KMS-11 (cell line): ENCODE results near the gene PDK3.

Source experiments
- H2AFZ ChIP-seq: fragments of 200-600 bp; sonication (generic); 2 replicates; pipeline ENCODE4 v1.6.1; 2016; ENCODE audit warnings: antibody characterized with exemption, mixed run types, low read depth
- H3K27ac ChIP-seq: fragments of 200-600 bp; sonication (generic); 2 replicates; pipeline ENCODE4 v1.6.1; 2016; ENCODE audit warnings: mild to moderate bottlenecking, mixed run types
- H3K27me3 ChIP-seq: fragments of 200-600 bp; sonication (generic); 2 replicates; pipeline ENCODE4 v1.6.1; 2017; ENCODE audit warnings: mild to moderate bottlenecking, low read depth, mixed run types, moderate library complexity; ENCODE audit not compliant: insufficient read depth
- H3K36me3 ChIP-seq: fragments of 200-600 bp; sonication (generic); 2 replicates; pipeline ENCODE4 v1.6.1; 2017; ENCODE audit warnings: mild to moderate bottlenecking, mixed run types; ENCODE audit not compliant: insufficient read depth
- H3K4me1 ChIP-seq: fragments of 200-600 bp; sonication (generic); 2 replicates; pipeline ENCODE4 v1.6.1; 2016; ENCODE audit warnings: mild to moderate bottlenecking, low read depth, mixed run types; ENCODE audit not compliant: poor library complexity, severe bottlenecking
- H3K4me2 ChIP-seq: fragments of 200-600 bp; sonication (generic); 2 replicates; pipeline ENCODE4 v1.7.0; 2016; ENCODE audit warnings: mild to moderate bottlenecking, mixed run types
- H3K4me3 ChIP-seq: fragments of 200-600 bp; sonication (generic); IDR thresholded peaks from 2 replicates; pipeline ENCODE4 v1.6.1; 2017; ENCODE audit warnings: low read depth, low read length, mixed read lengths; ENCODE audit not compliant: insufficient read depth
- H3K79me2 ChIP-seq: fragments of 200-600 bp; sonication (generic); 2 replicates; pipeline ENCODE4 v1.6.1; 2016; ENCODE audit warnings: low read depth, mixed run types; ENCODE audit not compliant: insufficient read depth
- H3K9ac ChIP-seq: fragments of 200-600 bp; sonication (generic); 2 replicates; pipeline ENCODE4 v1.6.1; 2016; ENCODE audit warnings: mild to moderate bottlenecking, mixed run types
- H4K20me1 ChIP-seq: fragments of 200-600 bp; sonication (generic); 2 replicates; pipeline ENCODE4 v1.6.1; 2016; ENCODE audit warnings: mild to moderate bottlenecking, mixed run types; ENCODE audit not compliant: insufficient read depth
- CTCF ChIP-seq: fragments of 200-600 bp; sonication (generic); conservative IDR thresholded peaks from 2 replicates; pipeline ENCODE4 v1.6.1; 2017; ENCODE audit warnings: low read depth, mild to moderate bottlenecking, antibody characterized with exemption, low read length, moderate library complexity, mixed read lengths

The PDK3 gene

GRCh38 chrX:24448762-24449250 lies 16.3 kb upstream of the PDK3 start:
- no peak for TF ChIP-seq CTCF
- H4K20me1 ChIP-seq, result no peaks in the 10 kb centered on the region
- H3K36me3 ChIP-seq, result no peaks in the 10 kb centered on the region
- H3K9ac ChIP-seq, result no peak overlapping the region
- no peak overlapping the region for H3K4me2 ChIP-seq
- H3K4me1 ChIP-seq, result no peaks in the 10 kb centered on the region
- no peaks in the 10 kb centered on the region for H3K79me2 ChIP-seq
- H3K27ac ChIP-seq, result no peak overlapping the region
- no peak overlapping the region for H3K4me3 ChIP-seq
- H3K27me3 ChIP-seq, result no peaks in the 10 kb centered on the region
- H2AFZ ChIP-seq, result no peak overlapping the region

- H3K4me2 ChIP-seq, result no peak overlapping the region
- no peak overlapping the region for H3K9ac ChIP-seq
- H4K20me1 ChIP-seq, result no peaks in the 10 kb centered on the region
- no peak overlapping the region for H3K27ac ChIP-seq
- H2AFZ ChIP-seq, result no peak overlapping the region
- peaks cover 7% of the 10 kb centered on the region for H3K4me1 ChIP-seq
- no peak for TF ChIP-seq CTCF
- H3K27me3 ChIP-seq, result no peaks in the 10 kb centered on the region
- H3K4me3 ChIP-seq, result no peak overlapping the region
- H3K79me2 ChIP-seq, result no peaks in the 10 kb centered on the region
- H3K36me3 ChIP-seq, result no peaks in the 10 kb centered on the region
Measured at GRCh38 chrX:24463077-24463476, 2.0 kb upstream of the PDK3 start.

DNA sequence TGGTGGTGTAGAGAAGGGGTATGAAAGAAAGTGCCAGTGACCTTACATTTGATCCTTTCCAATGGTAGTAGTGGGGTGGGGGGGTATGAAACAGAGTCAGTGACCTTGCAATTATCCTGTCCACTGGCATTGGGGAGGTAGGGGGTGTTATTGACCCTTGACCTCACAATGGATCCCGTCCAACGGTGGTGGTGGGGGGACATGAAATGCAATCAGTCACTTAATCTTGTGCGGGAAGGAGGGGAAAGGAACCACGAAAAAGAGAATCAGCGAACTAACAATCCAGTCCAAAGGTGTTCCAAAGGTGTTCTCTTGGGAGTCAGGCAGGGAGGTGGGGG lies 619 bp upstream of the PDK3 start:
- Histone ChIP-seq H3K36me3 (no peaks in the 10 kb centered on the region), H2AFZ (peak overlapping the region; percentile 54), H3K4me2 (peak overlapping the region; percentile 54; the same call in 1 of the 2 replicates), H3K79me2 (no peaks in the 10 kb centered on the region), H3K27me3 (no peaks in the 10 kb centered on the region), H4K20me1 (no peaks in the 10 kb centered on the region), H3K27ac (no peak overlapping the region; the same call in 1 of the 2 replicates), H3K4me3 (no peak overlapping the region), H3K4me1 (peaks cover 7% of the 10 kb centered on the region), H3K9ac (peak overlapping the region; percentile 58; the same call in 1 of the 2 replicates)
- TF ChIP-seq CTCF, result no peak

DNA sequence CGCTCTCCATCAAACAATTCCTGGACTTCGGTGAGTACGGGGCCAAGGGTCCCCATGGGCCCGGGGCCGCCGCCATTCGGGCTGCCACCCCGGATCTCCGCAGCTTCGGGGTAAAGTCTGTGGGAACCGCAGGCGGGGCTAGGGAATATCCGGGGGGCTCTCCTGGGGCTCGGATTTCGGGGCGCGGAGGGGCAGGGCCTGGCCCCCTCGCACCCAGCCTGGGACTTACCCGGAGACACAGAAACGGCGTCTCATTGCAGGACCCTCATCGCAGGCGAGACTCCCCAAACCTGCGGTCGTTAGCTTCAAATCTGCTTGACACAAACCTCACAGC lies 413 bp downstream of the PDK3 start:
- peak overlapping the region; percentile 61 for H2AFZ ChIP-seq
- no peaks in the 10 kb centered on the region for H3K36me3 ChIP-seq
- no peak overlapping the region for H3K4me3 ChIP-seq
- H3K4me1 ChIP-seq, result peaks cover 7% of the 10 kb centered on the region
- no peaks in the 10 kb centered on the region for H3K79me2 ChIP-seq
- no peaks in the 10 kb centered on the region for H3K27me3 ChIP-seq
- no peak overlapping the region; the same call in 1 of the 2 replicates for H3K27ac ChIP-seq
- peak overlapping the region; percentile 71 for H3K9ac ChIP-seq
- no peak for TF ChIP-seq CTCF
- H3K4me2 ChIP-seq, result peak overlapping the region; percentile 78
- H4K20me1 ChIP-seq, result no peaks in the 10 kb centered on the region
